Stimulated activated CD4-positive, alpha-beta T cell treated with anti-CD3 and anti-CD28 coated beads, Interleukin-1b, Interleukin-23, amount 100 ng/mL, for 4 hours (primary cell): Measurements from ENCODE around the gene SLC22A31.
"Not testable (repeated sequence)": the region's sequence is repeated elsewhere in the genome, so short reads cannot be mapped to it uniquely, and the experiment has no call there.

ENCODE experiments used
- DNase-seq, 2 donors: peaks; one replicate each; pipeline ENCODE4 v3.0.0-alpha.2; 2020; ENCODE audit warnings: low read depth in 2 of 2

The SLC22A31 gene

DNA sequence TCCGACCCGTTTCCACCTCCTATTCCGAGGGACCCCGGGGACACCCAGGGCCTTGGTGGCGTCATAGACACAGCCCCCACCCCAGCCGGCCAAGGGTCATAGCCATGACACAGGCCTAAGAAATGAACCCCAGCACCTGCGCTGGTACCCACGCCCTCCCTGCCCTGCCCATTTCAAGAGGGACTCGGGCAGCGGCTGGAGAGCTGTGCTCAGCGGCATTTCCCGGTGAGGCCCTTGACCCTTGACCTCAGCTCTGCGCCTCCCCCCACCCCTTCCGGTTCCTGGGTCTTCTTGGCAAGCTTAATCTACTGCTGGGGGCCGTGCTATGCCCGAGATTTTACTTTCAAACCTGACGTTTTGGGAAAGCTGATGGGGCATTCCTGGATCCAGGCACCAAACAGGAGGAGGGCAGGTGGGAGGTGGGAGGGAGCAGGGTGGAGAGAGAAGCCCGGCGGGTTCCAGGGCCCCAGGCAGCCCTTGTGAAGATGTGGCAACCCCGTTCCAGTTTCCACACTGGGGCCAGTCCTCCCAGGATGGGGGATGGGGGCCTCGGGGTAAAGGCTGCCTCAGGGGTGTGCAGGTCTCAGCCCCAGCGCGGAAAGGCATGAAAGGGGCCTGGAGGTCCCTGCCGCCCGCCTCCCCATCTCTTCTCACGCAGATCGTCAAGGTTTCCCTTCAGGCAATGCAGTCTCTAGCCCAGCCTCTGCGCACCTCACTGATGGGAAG, at the start of gene SLC22A31:
Gene SLC22A31 (minus strand): TSS at position 414 of the 726 bp plus-strand sequence. CDS start 36 bp downstream, at position 378.
- DNase-seq = no peak

DNA sequence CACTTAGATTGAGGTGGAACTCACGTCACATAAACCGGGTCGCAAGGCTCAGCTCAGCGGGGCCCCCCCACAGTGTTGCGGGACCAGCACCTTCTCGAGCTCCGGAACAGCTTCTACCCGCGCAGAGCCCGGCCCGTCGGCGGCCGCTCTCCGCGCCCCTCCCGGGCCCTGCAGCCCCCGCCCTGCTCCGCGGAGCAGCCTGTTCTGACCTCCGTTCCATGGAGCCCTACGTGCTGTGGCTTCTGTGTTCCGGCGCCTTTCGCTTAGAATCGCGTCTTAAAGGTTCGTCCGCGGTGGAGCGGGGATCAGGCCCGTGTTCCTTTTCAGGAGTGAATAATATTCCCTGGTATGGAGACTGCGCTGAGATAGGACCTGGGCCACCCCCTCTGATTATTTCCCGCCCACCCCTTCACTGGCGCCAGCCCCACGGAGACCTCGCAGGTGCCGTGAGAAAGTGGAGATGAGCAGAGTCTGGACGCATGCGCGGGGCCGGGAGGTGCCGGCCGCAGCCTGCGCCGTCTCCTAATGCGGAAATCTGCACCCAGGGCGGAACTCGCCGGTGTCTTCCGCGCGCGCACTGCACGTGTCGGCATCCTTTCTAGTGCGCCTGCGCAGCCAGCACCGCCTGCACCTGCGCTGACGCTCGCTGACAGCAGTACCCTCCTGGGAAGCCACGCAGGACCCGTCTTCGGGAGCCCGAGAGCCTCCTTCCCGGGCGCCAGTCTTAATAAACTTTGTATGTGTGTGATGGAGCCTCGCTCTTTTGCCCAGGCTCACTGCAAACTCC, 48.1 kb upstream of the SLC22A31 start:
- DNase-seq = no peak

DNA sequence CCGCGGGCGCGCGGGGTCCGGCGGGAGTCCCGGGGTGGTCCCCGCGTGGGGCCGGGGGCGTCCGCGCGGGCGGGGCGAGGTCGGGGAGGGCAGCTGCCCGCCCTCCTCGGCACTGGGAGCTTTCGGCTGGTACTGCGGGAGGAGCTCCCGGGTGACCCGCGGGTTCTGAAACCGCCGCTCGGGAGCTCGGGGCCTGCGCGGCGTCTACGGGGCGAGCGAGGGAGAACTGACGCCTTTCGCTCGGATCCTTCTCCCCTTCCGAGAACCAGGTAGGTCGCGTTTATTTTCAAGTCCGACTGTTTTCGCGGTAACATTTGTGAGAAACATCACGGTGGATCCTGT, 47.4 kb upstream of the SLC22A31 start:
- DNase-seq = not testable (repeated sequence)

DNA sequence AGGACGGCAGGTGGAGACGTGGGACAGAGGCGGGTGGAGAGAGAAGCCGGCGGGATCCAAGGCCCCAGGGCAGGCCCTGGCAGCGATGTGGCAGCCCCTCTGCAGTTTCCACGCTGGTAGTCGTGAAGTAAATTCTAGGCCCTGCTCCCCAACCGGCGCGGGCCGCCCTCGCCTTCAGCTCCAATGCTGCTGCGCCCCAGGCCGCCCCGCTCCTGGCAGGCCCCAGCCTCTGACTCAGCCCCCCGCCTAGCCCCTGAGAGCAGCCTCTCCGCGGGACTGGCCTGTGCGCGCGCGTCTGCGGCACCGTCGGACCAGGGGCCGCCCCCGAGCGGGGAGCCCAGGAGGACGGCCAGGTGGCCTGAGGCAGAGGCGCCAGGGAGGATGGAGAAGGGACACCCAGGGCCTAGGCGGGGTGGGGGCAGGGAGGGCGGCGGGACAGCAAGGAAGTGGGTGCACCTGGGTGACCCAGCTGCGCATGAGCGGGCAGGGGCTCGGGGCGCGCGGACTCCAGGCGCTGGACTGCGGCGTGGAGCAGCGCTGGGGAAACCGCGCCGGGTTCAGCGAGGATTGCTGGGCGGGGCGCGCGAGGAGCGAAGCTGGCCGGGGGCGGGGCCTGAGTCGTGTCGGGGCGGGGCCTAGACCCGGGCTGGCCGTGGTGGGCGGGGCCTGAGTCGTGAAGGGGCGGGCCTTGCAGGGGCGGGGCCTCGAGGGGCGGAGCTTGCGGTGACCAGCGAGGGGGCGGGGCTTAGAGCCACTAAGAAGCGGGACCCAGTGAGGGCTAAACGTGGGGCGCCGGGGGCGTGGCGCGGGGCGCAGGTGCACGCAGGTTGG, 46.8 kb upstream of the SLC22A31 start:
- peak; percentile 98 to 99 for DNase-seq

DNA sequence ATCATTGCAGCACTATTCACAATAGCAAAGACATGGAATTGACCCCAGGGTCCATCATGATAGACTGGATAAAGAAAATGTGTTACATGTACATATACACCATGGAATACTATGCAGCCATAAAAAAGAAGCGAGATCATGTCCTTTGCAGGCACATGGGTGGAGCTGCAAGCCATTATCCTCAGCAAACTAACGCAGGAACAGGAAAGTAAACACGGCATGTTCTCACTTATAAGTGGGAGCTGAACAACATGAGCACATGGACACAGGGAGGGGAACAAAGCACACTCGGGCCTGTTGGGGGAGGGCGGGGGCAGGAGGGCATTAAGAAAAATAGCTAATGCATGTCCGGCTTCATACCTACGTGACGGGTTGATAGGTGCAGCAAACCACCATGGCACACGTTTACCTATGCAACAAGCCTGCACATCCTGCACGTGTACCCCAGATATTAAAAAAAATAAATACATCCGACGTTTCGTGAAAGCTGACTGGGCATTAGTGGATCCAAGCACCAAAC, 46.1 kb upstream of the SLC22A31 start:
- no peak for DNase-seq

DNA sequence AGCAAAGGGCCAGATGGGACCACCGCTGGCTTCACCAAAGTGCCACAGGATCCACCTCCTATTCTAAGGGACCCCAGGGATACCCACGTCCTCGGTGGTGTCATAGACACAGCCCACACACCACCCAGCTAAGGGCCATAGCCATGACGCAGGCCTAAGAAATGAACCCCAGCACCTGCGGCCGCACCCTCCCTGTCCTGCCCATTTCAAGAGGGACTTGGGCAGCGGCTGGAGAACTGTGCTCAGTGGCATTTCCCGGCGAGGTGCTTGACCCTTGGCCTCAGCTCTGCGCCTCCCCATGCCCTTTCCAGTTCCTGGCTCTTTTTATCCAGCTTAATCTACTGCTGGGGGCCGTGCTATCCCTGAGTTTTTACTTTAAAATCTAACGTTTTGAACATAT, 44.4 kb upstream of the SLC22A31 start:
- DNase-seq = no peak

DNA sequence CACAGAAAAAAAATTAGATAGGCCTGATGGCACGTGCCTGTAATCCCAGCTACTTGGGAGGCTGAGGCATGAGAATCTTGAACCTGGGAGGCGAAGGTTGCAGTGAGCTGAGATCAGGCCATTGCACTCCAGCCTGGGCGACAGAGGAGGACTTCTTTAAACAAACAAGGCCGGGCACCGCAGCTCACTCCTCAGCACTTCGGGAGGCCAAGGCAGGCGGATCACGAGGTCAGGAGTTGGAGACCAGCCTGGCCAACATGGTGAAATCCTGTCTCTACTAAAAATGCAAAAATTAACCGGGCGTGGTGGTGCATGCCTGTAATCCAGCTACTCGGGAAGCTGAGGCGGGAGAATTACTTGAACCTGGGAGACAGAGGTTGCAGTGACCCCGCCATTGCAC, 43.9 kb upstream of the SLC22A31 start:
- not testable (repeated sequence) for DNase-seq

DNA sequence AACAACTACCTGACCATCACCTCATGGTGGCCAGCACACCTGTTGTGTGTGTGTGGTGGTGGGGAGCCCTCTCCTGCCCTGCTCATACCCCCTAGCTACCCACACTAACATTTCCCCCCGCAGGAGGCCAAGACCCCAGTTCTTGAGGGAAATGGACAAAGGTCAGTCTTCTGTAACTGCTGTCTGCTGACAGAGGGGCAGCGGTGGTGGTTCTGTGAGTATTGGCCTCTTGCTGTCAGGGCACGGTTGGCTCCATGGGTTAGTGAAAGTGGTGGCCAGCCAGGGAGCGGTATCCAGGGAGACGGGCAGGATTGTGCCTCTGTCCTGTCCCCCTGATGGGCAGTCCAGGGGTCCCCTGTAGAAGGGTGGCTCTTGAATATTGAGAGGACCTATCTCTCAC, 43.3 kb upstream of the SLC22A31 start:
- DNase-seq = no peak

DNA sequence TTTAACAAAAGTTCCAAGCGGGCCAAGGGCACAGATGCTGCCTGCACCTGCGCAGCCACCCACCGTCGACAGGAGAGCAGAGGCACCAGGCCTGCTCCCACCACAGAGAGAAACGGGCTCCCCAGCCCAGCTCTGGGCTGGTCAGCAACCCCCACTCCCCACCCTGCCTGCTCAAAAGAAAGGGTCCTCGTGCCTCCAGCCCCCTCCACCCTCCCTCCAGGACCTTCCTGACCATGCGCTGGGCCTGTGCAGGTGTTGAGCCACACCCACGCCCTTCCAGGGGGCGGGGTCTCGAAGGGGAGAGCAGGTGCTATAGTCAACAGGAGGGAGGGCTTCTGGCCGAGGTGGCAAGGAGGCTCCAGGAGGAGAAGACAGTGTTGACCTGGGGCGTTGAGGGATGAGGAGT, 42.5 kb upstream of the SLC22A31 start:
- DNase-seq = no peak

DNA sequence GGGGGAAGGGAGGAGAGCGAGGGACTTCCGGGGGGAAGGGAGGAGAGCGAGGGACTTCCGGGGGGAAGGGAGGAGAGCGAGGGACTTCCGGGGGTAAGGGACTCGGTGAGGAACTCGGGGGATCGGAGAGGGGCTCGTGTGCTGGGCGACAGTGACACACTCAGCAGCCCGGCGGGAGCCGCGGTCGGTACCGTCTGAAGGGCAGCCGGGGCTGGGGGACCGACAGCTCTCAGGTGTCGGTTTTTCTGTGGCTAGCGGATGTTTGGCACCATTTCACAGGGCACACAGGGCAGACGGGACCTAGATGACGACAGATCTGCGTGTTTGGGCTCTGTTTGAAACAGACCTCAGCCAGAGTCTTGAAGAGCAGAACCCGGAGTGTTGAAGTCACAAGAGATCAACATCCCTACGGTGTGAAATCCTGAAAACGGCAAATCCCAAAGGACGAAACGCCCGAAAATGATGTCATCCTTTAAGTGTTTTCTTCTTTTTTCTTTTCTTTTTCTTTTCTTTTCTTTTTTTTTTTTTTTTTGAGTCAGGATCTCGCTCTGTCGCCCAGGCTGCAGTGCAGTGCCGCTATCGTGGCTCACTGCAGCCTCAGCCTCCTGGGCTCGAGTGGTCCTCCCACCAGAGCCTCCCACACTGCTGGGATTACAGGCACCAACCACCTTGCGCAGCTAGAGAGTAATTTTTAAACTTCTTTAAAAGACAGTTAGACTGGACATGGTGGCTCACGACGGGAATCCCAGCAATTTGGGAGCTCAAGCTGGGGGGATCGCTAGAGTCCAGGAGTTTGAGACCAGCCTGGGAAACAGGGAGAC, 41.1 kb upstream of the SLC22A31 start:
- DNase-seq = peak; percentile 52 to 55

DNA sequence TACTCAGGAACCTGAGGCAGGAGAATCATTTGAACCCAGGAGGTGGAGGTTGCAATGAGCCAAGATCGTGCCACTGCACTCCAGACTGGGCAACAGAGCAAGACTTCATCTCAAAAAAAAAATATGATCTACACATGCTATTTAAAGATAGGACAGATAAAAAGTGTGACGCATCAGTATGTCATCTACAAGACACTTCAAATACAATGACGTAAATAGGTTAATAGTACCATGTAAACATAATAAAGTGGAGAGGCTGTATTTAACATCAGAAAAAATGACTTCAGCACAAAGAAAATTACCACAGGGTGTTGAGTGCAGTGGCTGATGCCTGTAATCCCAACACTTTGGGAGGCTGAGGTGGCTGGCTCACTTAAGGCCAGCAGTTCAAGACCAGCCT, 37.4 kb upstream of the SLC22A31 start:
- no peak for DNase-seq

DNA sequence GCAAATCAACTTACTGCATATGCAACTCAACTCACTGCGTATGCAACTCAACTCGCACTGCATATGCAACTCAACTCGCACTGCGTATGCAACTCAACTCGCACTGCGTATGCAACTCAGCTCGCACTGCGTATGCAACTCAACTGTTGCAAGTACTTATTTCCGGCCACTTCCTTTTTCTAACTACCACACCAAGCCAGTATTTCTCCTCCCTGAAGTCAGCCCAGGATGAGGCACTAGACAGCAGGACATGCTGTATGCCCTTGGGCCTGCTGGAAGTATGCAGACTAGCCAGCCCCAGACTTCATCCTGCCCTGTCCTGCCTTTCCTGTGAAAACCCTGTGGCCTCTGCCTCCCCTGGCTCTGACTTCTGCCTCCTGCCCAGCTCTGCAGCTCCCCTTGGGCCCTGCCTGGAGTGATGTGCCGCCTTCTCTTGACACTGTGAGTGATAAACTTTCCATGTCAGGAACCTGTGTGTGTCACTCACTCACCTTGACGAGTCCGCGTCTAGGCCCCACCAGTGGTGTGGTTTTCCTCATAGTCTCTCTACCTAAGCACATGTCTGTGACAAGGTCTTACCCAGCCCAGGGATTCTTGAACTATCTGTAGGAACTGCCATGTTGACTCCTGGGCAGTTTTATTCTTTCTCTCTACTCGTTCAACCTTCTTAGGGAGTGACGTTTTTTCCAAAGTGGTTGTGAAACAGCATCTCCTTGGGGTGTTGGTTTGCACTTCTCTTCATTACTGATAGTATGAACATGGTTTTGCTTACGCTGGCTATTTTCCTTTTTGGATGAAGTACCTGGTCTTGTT, 33.5 kb upstream of the SLC22A31 start:
- DNase-seq = no peak

DNA sequence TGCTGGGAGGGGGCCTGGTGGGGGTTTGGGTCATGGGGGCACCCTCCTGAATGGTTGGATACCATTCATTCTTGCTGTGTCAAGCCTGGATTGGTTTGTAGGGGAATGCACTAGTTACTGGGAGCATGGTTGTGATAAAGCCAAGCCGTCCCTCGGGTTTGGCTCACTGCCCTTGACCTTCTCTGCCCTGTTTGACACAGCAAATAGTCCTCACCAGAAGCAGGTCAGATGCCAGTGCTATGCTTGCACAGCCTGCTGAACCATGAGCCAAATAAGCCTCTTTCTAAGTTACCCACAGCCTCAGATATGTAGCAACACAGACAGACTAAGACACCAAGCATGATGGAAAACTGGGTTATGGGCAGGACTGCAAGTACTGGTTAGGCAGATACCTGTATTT, 31.8 kb upstream of the SLC22A31 start:
- DNase-seq = no peak

DNA sequence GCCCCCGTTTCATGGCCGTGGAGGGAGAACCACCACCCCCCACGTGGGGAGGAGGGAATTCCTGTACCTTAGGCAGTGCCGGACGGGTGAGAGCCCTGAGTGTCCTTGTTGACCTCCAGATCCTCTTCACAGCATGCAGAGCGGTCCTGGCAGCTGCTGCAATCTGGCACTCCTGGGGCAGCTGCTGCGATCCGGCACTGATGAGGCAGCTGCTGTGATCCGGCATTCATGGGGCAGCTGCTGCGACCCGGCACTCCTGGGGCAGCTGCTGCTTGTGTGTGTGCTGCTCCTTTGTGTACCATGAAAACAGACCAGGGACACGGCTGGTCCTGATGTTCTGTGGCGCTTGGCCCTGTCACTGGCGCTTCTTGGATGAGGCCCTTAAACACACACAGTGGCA, 29.9 kb upstream of the SLC22A31 start:
- DNase-seq = no peak

DNA sequence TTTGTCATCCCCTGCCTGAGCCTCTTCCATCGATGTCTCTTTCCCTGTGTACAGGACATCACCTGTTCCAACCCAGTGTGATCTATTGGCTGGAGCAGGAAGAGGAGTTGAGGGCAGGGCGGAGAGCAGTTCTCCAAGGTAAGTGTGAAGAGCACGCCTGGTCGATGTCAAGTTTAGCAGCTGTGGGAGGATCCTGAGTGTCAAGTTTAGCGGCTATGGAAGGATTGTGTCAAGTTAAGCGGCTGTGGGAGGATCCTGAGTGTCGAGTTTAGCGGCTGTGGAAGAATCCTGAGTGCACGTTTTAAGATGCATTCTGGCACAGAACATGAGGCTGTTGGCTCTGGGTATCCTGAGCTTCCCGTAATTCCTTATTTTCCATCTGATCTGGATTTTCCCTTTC, 24.3 kb upstream of the SLC22A31 start:
- no peak for DNase-seq

DNA sequence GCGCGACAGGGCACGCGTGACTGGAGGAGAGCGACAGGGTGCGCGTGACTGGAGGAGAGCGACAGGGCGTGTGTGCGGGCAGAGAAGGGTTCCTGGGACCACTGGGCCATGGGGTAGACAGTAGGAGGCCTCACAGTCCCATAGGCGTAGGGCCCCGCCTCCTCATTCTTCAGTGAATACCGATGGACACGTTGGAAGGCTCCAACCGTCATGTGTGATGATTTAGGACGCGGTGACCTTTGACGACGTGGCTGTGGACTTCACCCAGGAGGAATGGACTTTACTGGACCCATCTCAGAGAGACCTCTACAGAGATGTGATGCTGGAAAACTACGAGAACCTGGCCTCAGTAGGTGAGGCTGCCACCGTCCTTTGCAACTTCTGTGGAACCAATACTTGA, 22.6 kb upstream of the SLC22A31 start:
- DNase-seq = no peak

DNA sequence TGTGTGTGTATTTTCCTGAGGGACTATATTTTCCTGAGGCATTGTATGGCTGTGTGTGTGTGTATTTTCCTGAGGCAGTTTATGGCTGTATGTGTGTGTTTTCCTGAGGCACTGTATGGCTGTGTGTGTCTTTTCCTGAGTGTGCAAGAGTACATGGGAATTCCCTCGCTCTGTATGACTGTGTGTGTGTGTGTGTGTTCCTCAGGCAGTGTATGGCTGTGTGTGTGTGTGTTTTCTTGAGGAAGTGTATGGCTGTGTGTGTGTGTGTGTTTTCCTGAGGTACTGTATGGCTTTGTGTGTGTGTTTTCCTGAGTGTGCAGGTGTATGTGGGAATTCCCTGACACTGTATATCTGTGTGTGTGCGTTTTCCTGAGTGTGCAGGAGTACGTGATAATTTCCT, 21.3 kb upstream of the SLC22A31 start:
- no peak for DNase-seq

DNA sequence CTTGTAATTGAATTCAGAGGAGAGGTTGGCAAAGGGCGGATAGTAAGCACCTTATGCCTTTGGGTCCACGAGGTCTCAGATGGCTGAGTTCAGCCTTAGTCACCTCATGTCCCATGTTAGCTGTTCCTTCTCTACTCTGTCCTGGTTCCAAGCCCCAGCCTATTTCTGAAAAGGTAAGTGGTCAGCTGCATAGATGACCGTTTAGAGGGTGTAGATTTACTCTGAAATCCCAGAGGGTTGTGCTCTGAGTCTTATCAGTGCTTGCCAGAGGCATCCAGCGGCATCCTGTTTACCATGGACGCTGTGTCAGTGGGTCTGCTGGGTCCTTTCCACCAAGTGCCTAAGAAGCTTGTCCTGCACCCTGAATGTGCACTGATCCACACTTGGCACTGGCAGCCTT, 19.0 kb upstream of the SLC22A31 start:
- no peak for DNase-seq

DNA sequence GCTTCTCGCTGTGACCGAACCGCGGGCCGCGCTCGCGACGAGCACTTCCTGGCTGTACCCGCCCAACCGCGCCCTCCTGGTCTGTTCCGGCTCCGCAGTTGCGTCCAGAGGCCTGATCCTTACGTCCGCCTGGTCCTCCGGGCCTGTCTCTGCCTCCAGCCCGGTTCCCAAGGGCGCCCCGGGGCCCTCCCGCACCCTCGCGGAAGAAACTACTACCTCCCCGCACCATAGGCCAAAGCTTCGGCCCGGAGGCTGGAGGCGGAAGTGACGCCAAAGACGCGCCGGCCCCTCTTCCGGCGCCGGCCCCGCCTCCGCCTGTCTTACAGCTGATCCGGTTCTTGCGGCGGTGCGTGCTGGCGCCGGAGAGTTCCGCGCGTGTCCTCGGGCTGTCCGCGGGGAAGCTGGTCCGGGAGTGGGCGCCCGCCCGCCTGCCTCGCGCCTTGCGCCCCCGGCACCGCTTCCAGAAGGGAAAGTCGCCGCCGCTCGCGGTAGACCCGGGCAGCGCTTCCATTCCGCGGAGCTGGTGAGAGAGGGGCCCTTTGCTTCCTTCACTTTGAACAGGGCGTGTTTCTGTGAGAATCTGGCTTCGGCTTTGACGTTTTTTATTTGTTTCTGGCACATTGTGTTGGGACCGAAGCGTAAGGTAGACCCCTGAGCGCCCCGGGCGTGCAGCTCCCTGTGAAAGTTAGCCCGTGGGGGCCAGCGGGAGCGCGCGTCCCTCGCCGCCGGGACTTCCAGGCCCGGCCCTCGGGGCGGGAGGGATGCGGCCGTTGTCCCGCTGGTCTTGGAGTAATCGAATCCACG, 17.3 kb upstream of the SLC22A31 start, which contains the start of gene ZNF778:
Gene ZNF778 (plus strand): TSS at position 316 of the 804 bp plus-strand sequence. CDS start 3,425 bp downstream, outside the sequence.
- peak; percentile 61 to 71 for DNase-seq

DNA sequence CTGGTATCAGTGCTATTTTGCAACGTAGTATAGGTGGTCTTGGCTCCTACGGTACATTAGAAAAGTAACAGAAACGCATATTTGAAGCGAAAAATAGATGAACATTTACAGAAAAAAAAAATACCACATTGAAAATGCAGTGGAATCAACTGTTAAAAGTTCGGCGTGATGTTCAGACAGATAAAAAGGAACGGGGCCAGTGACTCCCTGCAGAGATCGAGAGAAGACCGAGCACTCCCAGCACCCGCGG, 16.7 kb upstream of the SLC22A31 start:
- no peak for DNase-seq
